GM12892 (cell line): ENCODE results near the gene SRM.

ENCODE experiments used
- POLR2A ChIP-seq: IDR thresholded peaks from 2 replicates; pipeline ENCODE4 v1.6.1; 2011; ENCODE audit warnings: low read depth, low read length, control low read depth
- POLR2AphosphoS5 ChIP-seq: IDR thresholded peaks from 2 replicates; pipeline ENCODE4 v1.6.1; 2011; ENCODE audit warnings: low read depth, low read length, control low read depth
- TAF1 ChIP-seq: IDR thresholded peaks from 2 replicates; pipeline ENCODE4 v1.6.1; 2011; ENCODE audit warnings: low read depth, mild to moderate bottlenecking, control low read depth, low read length, borderline replicate concordance

GRCh38 chr1:11041048-11041447, 18.8 kb downstream of the SRM start:
- TF ChIP-seq TAF1: no peak
- no peak for TF ChIP-seq POLR2AphosphoS5
- no peak for TF ChIP-seq POLR2A
